Keratinocyte (primary cell): ENCODE data around the gene ITGA11. TPM values are rescaled to one million over a fixed set of nuclear protein-coding genes. Genes with fewer than 3 reads are reported as not detected.

Experiments used
- DNase-seq: peaks from one replicate; pipeline ENCODE4 v3.0.0-alpha.2; 2011; ENCODE audit warnings: low read depth, missing footprints, low spot score
- FAIRE-seq: peaks from 2 replicates; lab custom pipeline; 2011; peaks lifted over from hg19 to GRCh38; lab: Jason Lieb, UNC
- H2AFZ ChIP-seq: 2 replicates; pipeline ENCODE4 v1.6.0; 2012; ENCODE audit warnings: low read length, control low read depth, inconsistent platforms; ENCODE audit not compliant: control insufficient read depth
- H3K27ac ChIP-seq: 2 replicates; pipeline ENCODE4 v1.5.1; 2011; ENCODE audit warnings: low read length; ENCODE audit not compliant: control insufficient read depth, insufficient read depth
- H3K27me3 ChIP-seq: 3 replicates; pipeline ENCODE4 v1.6.0; 2011; ENCODE audit warnings: low read length; ENCODE audit not compliant: control insufficient read depth, insufficient read depth; ENCODE audit errors: extremely low read depth
- H3K36me3 ChIP-seq, 2 experiments: 2 replicates in 1 of 2; 3 replicates in 1 of 2; pipeline ENCODE4 v1.5.1; 2011; ENCODE audit warnings: low read length in 2 of 2, mild to moderate bottlenecking in 1 of 2; ENCODE audit not compliant: control insufficient read depth in 2 of 2, insufficient read depth in 2 of 2; ENCODE audit errors: extremely low read depth in 1 of 2
- H3K4me1 ChIP-seq: 3 replicates; pipeline ENCODE4 v1.5.1; 2011; ENCODE audit warnings: low read length; ENCODE audit not compliant: control insufficient read depth, insufficient read depth; ENCODE audit errors: extremely low read depth
- H3K4me2 ChIP-seq: 3 replicates; pipeline ENCODE4 v1.6.0; 2011; ENCODE audit warnings: low read depth, low read length; ENCODE audit not compliant: control insufficient read depth, insufficient read depth; ENCODE audit errors: extremely low read depth
- H3K4me3 ChIP-seq, 3 experiments: fragments of 200-600 bp in 1 of 3; sonication (generic) in 1 of 3; 2 replicates in 2 of 3; 3 replicates in 1 of 3; pipeline ENCODE4 v1.5.1; 2011 to 2016; ENCODE audit warnings: low read length in 3 of 3, mild to moderate bottlenecking in 3 of 3, control low read depth in 2 of 3, inconsistent platforms in 1 of 3, low read depth in 1 of 3, mixed read lengths in 1 of 3, mixed run types in 1 of 3, moderate library complexity in 1 of 3; ENCODE audit not compliant: control insufficient read depth in 2 of 3, insufficient read depth in 2 of 3; ENCODE audit errors: extremely low read depth in 1 of 3
- H3K79me2 ChIP-seq: 2 replicates; pipeline ENCODE4 v1.6.0; 2012; ENCODE audit warnings: low read length; ENCODE audit not compliant: control insufficient read depth, insufficient read depth
- H3K9ac ChIP-seq: 3 replicates; pipeline ENCODE4 v1.6.0; 2011; ENCODE audit warnings: low read length; ENCODE audit not compliant: control insufficient read depth, insufficient read depth; ENCODE audit errors: extremely low read depth
- H3K9me1 ChIP-seq: 3 replicates; pipeline ENCODE4 v1.6.0; 2011; ENCODE audit warnings: low read length; ENCODE audit not compliant: control insufficient read depth, insufficient read depth; ENCODE audit errors: extremely low read depth
- H3K9me3 ChIP-seq: 2 replicates; pipeline ENCODE4 v1.5.1; 2012; ENCODE audit warnings: low read depth, low read length; ENCODE audit not compliant: control insufficient read depth
- H4K20me1 ChIP-seq: 3 replicates; pipeline ENCODE4 v1.6.0; 2011; ENCODE audit warnings: low read length; ENCODE audit not compliant: control insufficient read depth, insufficient read depth; ENCODE audit errors: extremely low read depth
- EZH2 ChIP-seq: IDR thresholded peaks from one replicate; pipeline ENCODE4 v1.6.1; 2012; ENCODE audit warnings: inconsistent platforms, mild to moderate bottlenecking, low read length, moderate library complexity
- dilution Hi-C: fragments of 300-500 bp; cut with MboI; formaldehyde crosslinking; loops from one replicate; pipeline ENCODE4 v1.7.0; 2020; ENCODE audit warnings: low sequenced_read_pairs; ENCODE audit not compliant: extremely low pct_ligation_motif_present
- polyA plus RNA-seq, 5 experiments: library from polyadenylated mRNA; depleted of rRNA in 3 of 5; stranded (reverse) in 3 of 5; stranded (forward) in 1 of 5; unstranded in 1 of 5; fragments of >200 nt; gene quantifications; 1 replicate in 1 of 5; 2 replicates in 3 of 5; 3 replicates in 1 of 5; pipeline versions ENCODE4 v1.2.1 to v1.2.3, GENCODE V29; 2011 to 2012; ENCODE audit warnings: missing spikeins in 2 of 5, low read depth in 1 of 5, low replicate concordance in 1 of 5
- TF ChIP-seq, protein P1 (sequence below), 3 experiments: IDR thresholded peaks in 1 of 3; conservative IDR thresholded peaks in 1 of 3; optimal IDR thresholded peaks in 1 of 3; 2 replicates in 2 of 3; 3 replicates in 1 of 3; pipeline versions ENCODE3 to v1.5.1; 2011; ENCODE audit warnings: low read length in 3 of 3, mild to moderate bottlenecking in 3 of 3, moderate library complexity in 2 of 3, control low read depth in 1 of 3, inconsistent platforms in 1 of 3; ENCODE audit not compliant: insufficient read depth in 2 of 3; ENCODE audit errors: extremely low read depth in 1 of 3

Gene ITGA11
- polyA plus RNA-seq, 1 donor (not counting 4 experiments of a cell fraction or from before 2014, with no cell fraction given): not detected

DNA sequence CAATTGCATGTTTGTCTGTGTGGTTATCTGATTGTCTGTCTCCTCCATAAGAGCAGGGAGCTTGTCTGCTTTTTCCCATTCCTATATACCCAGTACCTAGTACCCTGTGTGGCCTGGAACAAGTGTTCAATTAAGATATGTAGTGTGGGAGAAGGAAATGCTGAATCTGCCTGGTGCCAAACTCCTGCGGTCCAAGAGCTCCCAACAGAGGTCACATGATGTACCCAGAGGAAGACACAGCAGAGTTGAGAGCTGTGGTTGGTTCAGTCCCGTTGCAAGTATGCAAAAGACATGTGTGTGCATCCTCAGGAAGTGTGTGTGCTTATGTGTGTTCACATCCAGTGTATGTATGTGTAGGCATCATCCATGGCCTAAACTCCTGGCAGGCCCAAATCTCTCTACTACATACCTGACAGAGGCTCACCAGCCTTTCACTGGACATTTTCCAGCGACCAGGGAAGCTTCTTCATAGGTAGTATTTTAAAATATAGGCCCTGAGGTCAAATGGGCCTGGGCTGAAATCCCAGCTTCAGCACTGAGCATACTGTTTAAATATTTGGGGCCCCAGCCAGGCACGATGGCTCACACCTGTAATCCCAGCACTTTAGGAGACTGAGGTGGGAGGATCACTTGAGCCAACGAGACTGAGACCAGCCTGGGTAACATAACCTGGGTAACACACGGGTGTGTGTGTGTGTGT is 34.0 kb upstream of the ITGA11 start:
- Histone ChIP-seq H2AFZ (no peak overlapping the region), H4K20me1 (no peaks in the 10 kb centered on the region), H3K4me3 (no peak overlapping the region), H3K9me3 (no peaks in the 10 kb centered on the region), H3K4me2 (no peak overlapping the region), H3K4me1 (no peaks in the 10 kb centered on the region), H3K27ac (no peak overlapping the region), H3K9ac (no peak overlapping the region), H3K27me3 (peaks cover 8% of the 10 kb centered on the region), H3K9me1 (no peaks in the 10 kb centered on the region), H3K79me2 (no peaks in the 10 kb centered on the region), H3K36me3 (no peaks in the 10 kb centered on the region)
- FAIRE-seq (no peak), DNase-seq (no peak)
- dilution Hi-C loops: no loop called here
- TF ChIP-seq EZH2: no peak
- TF ChIP-seq, protein P1, sequence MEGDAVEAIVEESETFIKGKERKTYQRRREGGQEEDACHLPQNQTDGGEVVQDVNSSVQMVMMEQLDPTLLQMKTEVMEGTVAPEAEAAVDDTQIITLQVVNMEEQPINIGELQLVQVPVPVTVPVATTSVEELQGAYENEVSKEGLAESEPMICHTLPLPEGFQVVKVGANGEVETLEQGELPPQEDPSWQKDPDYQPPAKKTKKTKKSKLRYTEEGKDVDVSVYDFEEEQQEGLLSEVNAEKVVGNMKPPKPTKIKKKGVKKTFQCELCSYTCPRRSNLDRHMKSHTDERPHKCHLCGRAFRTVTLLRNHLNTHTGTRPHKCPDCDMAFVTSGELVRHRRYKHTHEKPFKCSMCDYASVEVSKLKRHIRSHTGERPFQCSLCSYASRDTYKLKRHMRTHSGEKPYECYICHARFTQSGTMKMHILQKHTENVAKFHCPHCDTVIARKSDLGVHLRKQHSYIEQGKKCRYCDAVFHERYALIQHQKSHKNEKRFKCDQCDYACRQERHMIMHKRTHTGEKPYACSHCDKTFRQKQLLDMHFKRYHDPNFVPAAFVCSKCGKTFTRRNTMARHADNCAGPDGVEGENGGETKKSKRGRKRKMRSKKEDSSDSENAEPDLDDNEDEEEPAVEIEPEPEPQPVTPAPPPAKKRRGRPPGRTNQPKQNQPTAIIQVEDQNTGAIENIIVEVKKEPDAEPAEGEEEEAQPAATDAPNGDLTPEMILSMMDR (optimal IDR thresholded peaks at IDR 0.05 in 1 of 3, IDR thresholded peaks at IDR 0.05 in 1 of 3, conservative IDR thresholded peaks at IDR 0.05 in 1 of 3; ENCODE audit: extremely low read depth in 1 of 3, insufficient read depth in 2 of 3, low read length in 3 of 3): no peak

DNA sequence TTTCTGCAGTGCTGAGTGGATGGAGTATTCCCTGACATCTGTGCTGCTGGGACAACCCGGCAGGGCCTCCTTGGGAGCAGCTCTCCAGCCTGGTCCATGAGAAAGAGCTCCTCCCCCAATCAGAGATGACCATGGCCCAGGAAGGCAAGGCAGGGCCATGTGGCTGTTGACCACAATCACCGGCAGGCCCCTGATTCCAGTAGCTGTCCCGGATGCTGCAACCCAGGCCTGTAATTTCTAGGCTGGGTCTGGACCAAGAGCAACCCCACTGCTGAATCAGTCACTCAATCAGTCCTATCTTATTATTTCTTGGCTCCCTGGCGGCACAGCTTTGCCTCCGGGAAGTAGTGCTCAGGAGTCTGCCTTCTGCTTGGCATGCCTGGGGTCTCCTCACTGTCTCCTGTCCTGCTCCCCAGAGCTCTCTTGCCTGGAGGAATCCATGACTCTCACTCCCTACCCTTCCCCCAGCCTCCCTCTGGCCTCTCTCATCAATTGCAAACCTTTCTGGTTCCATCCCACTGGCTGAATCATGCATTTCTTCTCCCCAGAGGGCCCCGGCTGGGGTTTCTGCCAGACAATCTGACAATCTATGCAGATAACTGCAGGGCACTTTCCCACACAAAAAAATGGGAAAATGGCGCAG is 32.6 kb upstream of the ITGA11 start:
- FAIRE-seq (no peak), DNase-seq (no peak)
- Histone ChIP-seq H3K4me3 (no peak overlapping the region), H3K4me2 (no peak overlapping the region), H3K27me3 (peaks cover 8% of the 10 kb centered on the region), H3K79me2 (no peaks in the 10 kb centered on the region), H3K4me1 (no peaks in the 10 kb centered on the region), H3K9me3 (no peaks in the 10 kb centered on the region), H2AFZ (no peak overlapping the region), H3K9ac (no peak overlapping the region), H4K20me1 (no peaks in the 10 kb centered on the region), H3K36me3 (no peaks in the 10 kb centered on the region), H3K9me1 (no peaks in the 10 kb centered on the region), H3K27ac (no peak overlapping the region)
- TF ChIP-seq, protein P1 (optimal IDR thresholded peaks at IDR 0.05 in 1 of 3, IDR thresholded peaks at IDR 0.05 in 1 of 3, conservative IDR thresholded peaks at IDR 0.05 in 1 of 3; ENCODE audit: extremely low read depth in 1 of 3, insufficient read depth in 2 of 3, low read length in 3 of 3): no peak
- no peak for TF ChIP-seq EZH2
- dilution Hi-C loops: no loop called here
